Ovary (tissue), 9 donors: ENCODE measurements around the gene SNX5. TPM values are rescaled to one million over a fixed set of nuclear protein-coding genes. Genes with fewer than 3 reads are reported as not detected.

Source experiments
- DNase-seq, 5 donors: peaks; one replicate each; pipeline ENCODE4 v3.0.0-alpha.2; 2019 to 2020
- H3K27ac ChIP-seq, 2 donors: fragments of 200-600 bp; one replicate each; pipeline versions ENCODE4 v1.5.1 to v1.8.0; 2019 to 2022
- H3K27me3 ChIP-seq: fragments of 200-600 bp; one replicate; pipeline ENCODE4 v1.8.0; 2022
- H3K36me3 ChIP-seq: fragments of 200-600 bp; sonication (generic); one replicate; pipeline ENCODE4 v1.5.1; 2019
- H3K4me1 ChIP-seq: one replicate; pipeline ENCODE4 v1.8.1; 2013; ENCODE audit warnings: mild to moderate bottlenecking, moderate library complexity; ENCODE audit not compliant: insufficient read depth
- H3K4me3 ChIP-seq: fragments of 200-600 bp; sonication (generic); one replicate; pipeline ENCODE4 v1.5.1; 2017
- H3K9me3 ChIP-seq, 2 donors: fragments of 200-600 bp in 1 of 2; sonication (generic) in 1 of 2; one replicate each; pipeline versions ENCODE4 v1.5.1 to v1.8.1; 2013 to 2019; ENCODE audit warnings: mild to moderate bottlenecking in 1 of 2, moderate library complexity in 1 of 2
- EP300 ChIP-seq: sonication (generic); formaldehyde crosslinking; IDR thresholded peaks from one replicate; pipeline ENCODE4 v1.6.1; 2017; ENCODE audit warnings: antibody characterized with exemption
- POLR2A ChIP-seq: fragments of 450-650 bp; IDR thresholded peaks from one replicate; pipeline ENCODE4 v1.6.1; 2017; ENCODE audit warnings: antibody characterized with exemption, mild to moderate bottlenecking, moderate library complexity
- WGBS, 3 donors: extraction: QIAGEN DNeasy Blood & Tissue Kit in 1 of 3; methylation state at CpG; one replicate each; pipeline versions ENCODE4 v1.1.5 to v1.1.7; 2013 to 2017; 5-methylcytosine and 5-hydroxymethylcytosine counted together
- intact Hi-C, 4 donors: fragments of 100-400 bp; cut with DNase I; formaldehyde crosslinking; loops; one replicate each; pipeline versions ENCODE4 v1.11.0 to v1.15.1; 2022 to 2023
- polyA plus RNA-seq, 2 donors: library from polyadenylated mRNA; stranded (reverse); fragments of 200-250 nt in 1 of 2; fragments of 350-450 nt in 1 of 2; fragmentation: Illumina TruSeq in 1 of 2; extraction: RNeasy Lipid Tissue Mini Kit (QIAGEN cat#74804) in 1 of 2; gene quantifications; one replicate each; pipeline ENCODE4 v1.2.3, GENCODE V29; 2013 to 2014
- total RNA-seq, 7 donors: library from RNA; depleted of rRNA in 2 of 7; stranded (reverse); fragments of >200 nt in 2 of 7; fragmentation: NEBNext Ultra II Directional in 3 of 7; extraction: Animal tissue kit (Norgen Biotek cat#: 25700) in 3 of 7; gene quantifications; one replicate each; pipeline versions ENCODE4 v1.1.0 to v1.2.4, GENCODE V29; 2016 to 2023
- TF ChIP-seq, protein P1 (sequence below), 3 donors: fragments of 450-650 bp in 2 of 3; fragments of 200-600 bp in 1 of 3; IDR thresholded peaks; one replicate each; pipeline versions ENCODE4 v1.5.1 to v1.8.0; 2016 to 2022; ENCODE audit warnings: antibody characterized with exemption in 3 of 3, mild to moderate bottlenecking in 1 of 3
- donor health status: DM: no; HTN: no; CAD: no; lungs with moderate emphysema.
- donor health status: DM: no; HTN: no; CAD: no.
- donor health status: Bipolar disorder and iron deficiency.
- donor health status: DM: yes; HTN: yes; CAD: no.
- donor health status: DM: no; HTN: no; CAD: no.
- donor health status: DM: yes; HTN: yes; CAD: no.

The SNX5 gene
- total and polyA plus RNA-seq, 9 donors, result 74.0 to 143 (median 101) TPM

DNA sequence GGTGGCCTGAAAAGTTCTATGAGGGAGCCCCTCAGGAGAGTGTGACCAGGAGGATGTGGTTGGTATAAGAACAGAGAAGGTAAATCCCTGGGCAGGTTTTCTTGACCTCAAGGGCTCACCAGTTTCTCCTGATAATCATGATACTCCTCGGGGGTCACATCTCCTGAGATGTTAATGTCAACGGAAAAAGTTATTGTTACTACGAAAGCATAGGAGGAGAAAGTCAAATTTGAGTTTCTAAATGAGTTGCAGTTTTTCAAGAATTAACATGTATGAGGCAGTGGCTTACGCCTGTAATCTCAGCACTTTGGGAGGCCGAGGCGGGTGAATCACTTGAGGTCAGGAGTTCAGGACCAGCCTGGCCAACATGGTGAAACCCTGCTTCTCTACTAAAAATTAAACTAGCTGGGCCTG is 23.6 kb upstream of the SNX5 start:
- H3K36me3 ChIP-seq, result no peaks in the 10 kb centered on the region
- H3K27ac ChIP-seq, result no peak overlapping the region
- no peaks in the 10 kb centered on the region for H3K9me3 ChIP-seq
- DNase-seq, result no peak
- no peaks in the 10 kb centered on the region for H3K27me3 ChIP-seq
- intact Hi-C loops, result loop anchor here in 3 of 4 donors (5.0 to 10.0 kb wide), 3 partner anchors 457 to 487 kb away; partner anchors contain the start of gene BFSP1 (in 1 of the 3)
- H3K4me1 ChIP-seq, result no peaks in the 10 kb centered on the region
- 64 to 82% (median 66%) methylated on average over 6 of the region's 6 CpGs for WGBS, 3 donors
- H3K4me3 ChIP-seq, result no peak overlapping the region
- TF ChIP-seq EP300 (no peak), POLR2A (no peak)
- TF ChIP-seq, protein P1, sequence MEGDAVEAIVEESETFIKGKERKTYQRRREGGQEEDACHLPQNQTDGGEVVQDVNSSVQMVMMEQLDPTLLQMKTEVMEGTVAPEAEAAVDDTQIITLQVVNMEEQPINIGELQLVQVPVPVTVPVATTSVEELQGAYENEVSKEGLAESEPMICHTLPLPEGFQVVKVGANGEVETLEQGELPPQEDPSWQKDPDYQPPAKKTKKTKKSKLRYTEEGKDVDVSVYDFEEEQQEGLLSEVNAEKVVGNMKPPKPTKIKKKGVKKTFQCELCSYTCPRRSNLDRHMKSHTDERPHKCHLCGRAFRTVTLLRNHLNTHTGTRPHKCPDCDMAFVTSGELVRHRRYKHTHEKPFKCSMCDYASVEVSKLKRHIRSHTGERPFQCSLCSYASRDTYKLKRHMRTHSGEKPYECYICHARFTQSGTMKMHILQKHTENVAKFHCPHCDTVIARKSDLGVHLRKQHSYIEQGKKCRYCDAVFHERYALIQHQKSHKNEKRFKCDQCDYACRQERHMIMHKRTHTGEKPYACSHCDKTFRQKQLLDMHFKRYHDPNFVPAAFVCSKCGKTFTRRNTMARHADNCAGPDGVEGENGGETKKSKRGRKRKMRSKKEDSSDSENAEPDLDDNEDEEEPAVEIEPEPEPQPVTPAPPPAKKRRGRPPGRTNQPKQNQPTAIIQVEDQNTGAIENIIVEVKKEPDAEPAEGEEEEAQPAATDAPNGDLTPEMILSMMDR (IDR thresholded peaks at IDR 0.05), result no peak

DNA sequence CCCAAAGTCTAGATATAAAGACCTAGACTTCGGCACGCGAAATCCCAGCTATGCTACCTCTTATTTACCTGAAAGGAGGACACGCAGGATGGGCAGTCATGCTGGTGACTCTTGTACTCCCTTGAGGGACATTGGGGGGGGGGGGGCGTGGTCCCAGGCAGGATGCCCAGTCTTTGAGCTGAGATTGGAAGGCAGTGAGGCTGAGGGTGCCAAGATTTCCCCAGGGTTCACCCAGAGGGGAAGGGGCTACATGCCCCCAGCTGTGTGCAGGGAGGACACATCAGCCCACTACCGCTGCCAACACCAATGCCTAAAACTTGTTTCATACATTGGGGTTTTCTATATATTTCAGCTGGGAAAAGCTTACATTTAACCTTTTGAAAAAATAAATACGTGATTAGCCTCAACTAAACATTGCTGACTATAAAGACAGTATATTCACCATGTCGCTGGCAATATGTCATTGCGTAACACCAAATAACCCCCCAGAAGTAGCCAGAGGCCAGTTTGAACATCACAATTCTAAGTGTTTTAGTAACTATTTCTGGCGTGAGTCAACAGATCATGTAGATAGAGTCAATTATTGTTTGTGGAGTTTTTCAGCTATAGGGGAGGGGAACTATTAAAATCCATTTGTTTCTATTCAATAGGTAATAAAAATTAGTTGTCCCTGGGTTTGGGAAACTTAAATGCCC is 21.8 kb upstream of the SNX5 start:
- no peak for TF ChIP-seq EP300
- TF ChIP-seq POLR2A, result no peak
- TF ChIP-seq, protein P1 (IDR thresholded peaks at IDR 0.05), result no peak
- H3K4me3 ChIP-seq, result no peak overlapping the region
- H3K36me3 ChIP-seq, result no peaks in the 10 kb centered on the region
- WGBS, 3 donors, result 88 to 95% (median 90%) methylated on average over 10 of the region's 10 CpGs
- no peaks in the 10 kb centered on the region for H3K4me1 ChIP-seq
- H3K9me3 ChIP-seq, result no peaks in the 10 kb centered on the region
- intact Hi-C loops, result loop anchor here in 3 of 4 donors (5.0 to 10.0 kb wide), 3 partner anchors 456 to 486 kb away; partner anchors contain the start of gene BFSP1 (in 1 of the 3)
- no peak overlapping the region for H3K27ac ChIP-seq
- no peak for DNase-seq
- H3K27me3 ChIP-seq, result no peaks in the 10 kb centered on the region

DNA sequence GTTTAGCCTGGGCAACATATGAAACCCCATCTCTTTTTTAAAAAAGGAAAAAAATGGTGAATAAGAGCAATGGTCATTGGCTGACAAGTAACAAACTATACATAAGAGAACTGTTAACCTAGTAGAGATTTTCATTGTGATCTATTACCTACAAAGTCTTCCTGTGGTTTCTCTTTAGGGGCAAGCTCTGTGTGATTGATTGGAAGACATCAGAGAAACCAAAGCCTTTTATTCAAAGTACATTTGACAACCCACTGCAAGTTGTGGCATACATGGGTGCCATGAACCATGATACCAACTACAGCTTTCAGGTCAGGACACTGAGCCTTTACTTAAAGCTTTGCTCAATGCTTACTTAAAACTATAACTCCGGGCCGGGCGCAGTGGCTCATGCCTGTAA is 19.4 kb upstream of the SNX5 start:
- Histone ChIP-seq H3K27me3 (no peaks in the 10 kb centered on the region), H3K4me1 (no peaks in the 10 kb centered on the region), H3K27ac (no peak overlapping the region), H3K9me3 (no peaks in the 10 kb centered on the region), H3K36me3 (no peaks in the 10 kb centered on the region), H3K4me3 (no peak overlapping the region)
- WGBS, 3 donors, result 93 to 97% (median 94%) methylated on average over 3 of the region's 3 CpGs
- DNase-seq, result no peak
- TF ChIP-seq EP300 (no peak), POLR2A (no peak)
- TF ChIP-seq, protein P1 (IDR thresholded peaks at IDR 0.05), result no peak
- intact Hi-C loops, result no loop called here

DNA sequence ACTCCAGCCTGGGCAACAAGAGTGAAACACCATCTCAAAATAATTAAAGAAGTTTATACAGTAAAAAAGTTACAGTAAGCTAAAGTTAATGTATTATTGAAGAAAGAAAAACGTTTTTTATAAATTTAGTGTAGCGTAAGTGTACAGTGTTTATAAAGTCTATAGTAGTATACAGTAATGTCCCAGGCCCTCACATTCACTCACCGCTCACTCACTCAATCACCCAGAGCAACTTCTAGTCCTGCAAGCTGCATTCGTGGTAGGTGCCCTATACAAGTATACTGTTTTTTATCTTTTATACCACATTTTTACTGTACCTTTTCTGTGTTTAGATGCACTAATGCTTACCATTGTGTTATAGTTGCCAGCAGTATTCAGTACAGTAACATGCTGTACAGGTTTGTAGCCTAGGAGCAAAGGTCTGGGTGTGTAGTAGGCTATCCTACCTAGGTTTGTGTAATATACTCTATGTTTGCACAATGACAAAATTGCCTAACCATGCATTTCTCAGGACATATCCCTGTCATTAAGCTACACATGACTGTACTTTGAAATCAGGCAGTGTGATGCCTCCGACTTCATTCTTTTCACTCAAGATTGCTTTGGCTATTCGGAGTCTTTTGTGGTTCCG is 16.9 kb upstream of the SNX5 start:
- TF ChIP-seq POLR2A, result no peak
- no peak for TF ChIP-seq EP300
- TF ChIP-seq, protein P1 (IDR thresholded peaks at IDR 0.05), result no peak
- 86 to 94% (median 93%) methylated on average over 7 of the region's 7 CpGs for WGBS, 3 donors
- intact Hi-C loops, result no loop called here

More for the DNA sequence above, 16.9 kb upstream of the SNX5 start:
- H3K4me1 ChIP-seq, result no peaks in the 10 kb centered on the region
- DNase-seq, result no peak
- H3K27ac ChIP-seq, result no peak overlapping the region
- no peak overlapping the region for H3K4me3 ChIP-seq
- no peaks in the 10 kb centered on the region for H3K36me3 ChIP-seq
- no peaks in the 10 kb centered on the region for H3K9me3 ChIP-seq
- H3K27me3 ChIP-seq, result no peaks in the 10 kb centered on the region
